ENCODE data around the gene ABHD11.

ABHD11 gene

GRCh38 chr7:73698410-73698809, 40.2 kb downstream of the ABHD11 start:
- no peak overlapping the region for H3K27ac ChIP-seq (ENCODE audit: low read length)
- no peak overlapping the region for H2AFZ ChIP-seq (ENCODE audit: low read depth, low read length)
- no peaks in the 10 kb centered on the region for H3K9me3 ChIP-seq (ENCODE audit: insufficient read depth, low read length, severe bottlenecking)
- no peaks in the 10 kb centered on the region for H3K27me3 ChIP-seq (ENCODE audit: insufficient read depth, low read length, poor library complexity)
- H3K4me3 ChIP-seq (ENCODE audit: low read depth in 1 of 2, low read length in 2 of 2) = no peak overlapping the region
- no peaks in the 10 kb centered on the region for H3K79me2 ChIP-seq (ENCODE audit: insufficient read depth, low read length)
- no peak overlapping the region for H3K9ac ChIP-seq (ENCODE audit: low read depth, low read length)
- H4K20me1 ChIP-seq (ENCODE audit: insufficient read depth, low read length) = peaks cover 12% of the 10 kb centered on the region
- DNase-seq = no peak
- ATAC-seq (ENCODE audit: insufficient read depth, low read depth) = no peak
- peaks cover 2% of the 10 kb centered on the region for H3K4me1 ChIP-seq (ENCODE audit: insufficient read depth, low read length)
- no peak for TF ChIP-seq EZH2 (IDR thresholded peaks at IDR 0.05; ENCODE audit: borderline replicate concordance, low read depth, low read length, severe bottlenecking)
- TF ChIP-seq CTCF (IDR thresholded peaks at IDR 0.05; ENCODE audit: borderline replicate concordance, extremely low read depth, low read length, poor library complexity, severe bottlenecking) = no peak
- peaks cover 63% of the 10 kb centered on the region for H3K36me3 ChIP-seq (ENCODE audit: insufficient read depth, low read length)
- H3K4me2 ChIP-seq (ENCODE audit: insufficient read depth, low read length) = no peak overlapping the region

GRCh38 chr7:73696372-73696771, 42.2 kb downstream of the ABHD11 start:
- no peak for TF ChIP-seq CTCF (IDR thresholded peaks at IDR 0.05; ENCODE audit: borderline replicate concordance, extremely low read depth, low read length, poor library complexity, severe bottlenecking)
- TF ChIP-seq EZH2 (IDR thresholded peaks at IDR 0.05; ENCODE audit: borderline replicate concordance, low read depth, low read length, severe bottlenecking) = no peak
- H3K27ac ChIP-seq (ENCODE audit: low read length) = no peak overlapping the region
- ATAC-seq (ENCODE audit: insufficient read depth, low read depth) = no peak
- H2AFZ ChIP-seq (ENCODE audit: low read depth, low read length) = no peak overlapping the region
- no peak overlapping the region for H3K4me2 ChIP-seq (ENCODE audit: insufficient read depth, low read length)
- peaks cover 14% of the 10 kb centered on the region for H4K20me1 ChIP-seq (ENCODE audit: insufficient read depth, low read length)
- H3K79me2 ChIP-seq (ENCODE audit: insufficient read depth, low read length) = no peaks in the 10 kb centered on the region
- no peak overlapping the region for H3K4me3 ChIP-seq (ENCODE audit: low read depth in 1 of 2, low read length in 2 of 2)
- peaks cover 83% of the 10 kb centered on the region for H3K36me3 ChIP-seq (ENCODE audit: insufficient read depth, low read length)
- no peaks in the 10 kb centered on the region for H3K4me1 ChIP-seq (ENCODE audit: insufficient read depth, low read length)
- no peaks in the 10 kb centered on the region for H3K9me3 ChIP-seq (ENCODE audit: insufficient read depth, low read length, severe bottlenecking)
- H3K27me3 ChIP-seq (ENCODE audit: insufficient read depth, low read length, poor library complexity) = no peaks in the 10 kb centered on the region
- no peak for DNase-seq
- H3K9ac ChIP-seq (ENCODE audit: low read depth, low read length) = no peak overlapping the region

GRCh38 chr7:73690646-73691045, 48.0 kb downstream of the ABHD11 start:
- Histone ChIP-seq H3K4me3 (ENCODE audit: low read depth in 1 of 2, low read length in 2 of 2) (no peak overlapping the region), H3K79me2 (ENCODE audit: insufficient read depth, low read length) (peaks cover 32% of the 10 kb centered on the region), H3K4me1 (ENCODE audit: insufficient read depth, low read length) (no peaks in the 10 kb centered on the region; the same call in 1 of the 2 replicates), H3K27ac (ENCODE audit: low read length) (no peak overlapping the region), H3K27me3 (ENCODE audit: insufficient read depth, low read length, poor library complexity) (no peaks in the 10 kb centered on the region), H3K9ac (ENCODE audit: low read depth, low read length) (no peak overlapping the region), H3K4me2 (ENCODE audit: insufficient read depth, low read length) (no peak overlapping the region), H2AFZ (ENCODE audit: low read depth, low read length) (no peak overlapping the region), H3K9me3 (ENCODE audit: insufficient read depth, low read length, severe bottlenecking) (no peaks in the 10 kb centered on the region), H4K20me1 (ENCODE audit: insufficient read depth, low read length) (peaks cover 20% of the 10 kb centered on the region; the same call in 1 of the 2 replicates), H3K36me3 (ENCODE audit: insufficient read depth, low read length) (peaks cover 95% of the 10 kb centered on the region)
- TF ChIP-seq EZH2 (IDR thresholded peaks at IDR 0.05; ENCODE audit: borderline replicate concordance, low read depth, low read length, severe bottlenecking) = no peak
- TF ChIP-seq CTCF (IDR thresholded peaks at IDR 0.05; ENCODE audit: borderline replicate concordance, extremely low read depth, low read length, poor library complexity, severe bottlenecking) = no peak
- ATAC-seq (ENCODE audit: insufficient read depth, low read depth) = no peak
- no peak for DNase-seq

- TF ChIP-seq EZH2 (IDR thresholded peaks at IDR 0.05; ENCODE audit: borderline replicate concordance, low read depth, low read length, severe bottlenecking) = no peak
- no peak for TF ChIP-seq CTCF (IDR thresholded peaks at IDR 0.05; ENCODE audit: borderline replicate concordance, extremely low read depth, low read length, poor library complexity, severe bottlenecking)
- H3K4me1 ChIP-seq (ENCODE audit: insufficient read depth, low read length) = peaks cover 15% of the 10 kb centered on the region
- no peak overlapping the region for H3K4me3 ChIP-seq (ENCODE audit: low read depth in 1 of 2, low read length in 2 of 2)
- H4K20me1 ChIP-seq (ENCODE audit: insufficient read depth, low read length) = peaks cover 26% of the 10 kb centered on the region; the same call in 1 of the 2 replicates
- DNase-seq (no peak), ATAC-seq (ENCODE audit: insufficient read depth, low read depth) (no peak)
- no peak overlapping the region for H3K27ac ChIP-seq (ENCODE audit: low read length)
- H2AFZ ChIP-seq (ENCODE audit: low read depth, low read length) = no peak overlapping the region
- no peaks in the 10 kb centered on the region for H3K27me3 ChIP-seq (ENCODE audit: insufficient read depth, low read length, poor library complexity)
- no peak overlapping the region for H3K4me2 ChIP-seq (ENCODE audit: insufficient read depth, low read length)
- H3K79me2 ChIP-seq (ENCODE audit: insufficient read depth, low read length) = peaks cover 54% of the 10 kb centered on the region
- H3K9ac ChIP-seq (ENCODE audit: low read depth, low read length) = no peak overlapping the region
- no peaks in the 10 kb centered on the region for H3K9me3 ChIP-seq (ENCODE audit: insufficient read depth, low read length, severe bottlenecking)
- peaks cover 77% of the 10 kb centered on the region for H3K36me3 ChIP-seq (ENCODE audit: insufficient read depth, low read length)
Measured at GRCh38 chr7:73688288-73688687, 50.3 kb downstream of the ABHD11 start.

All from DND-41 (cell line).